Measurements from ENCODE around the gene ANKS1A.

GRCh38 chr6:34985236-34985635, 96.2 kb downstream of the ANKS1A start:
- TF ChIP-seq EZH2 (IDR thresholded peaks at IDR 0.05; ENCODE audit: borderline replicate concordance, low read depth, low read length, poor library complexity, severe bottlenecking): no peak
- no peak for TF ChIP-seq CTCF (conservative IDR thresholded peaks at IDR 0.05; ENCODE audit: low read depth, low read length)
